ENCODE results near the gene ACTR8.

- no peak for TF ChIP-seq EZH2 (IDR thresholded peaks at IDR 0.05; ENCODE audit: insufficient read depth, poor library complexity, severe bottlenecking)
- TF ChIP-seq EZH2phosphoT487 (IDR thresholded peaks at IDR 0.05; ENCODE audit: insufficient read depth, low read depth): no peak
Measured at GRCh38 chr3:53883008-53883407, 1.1 kb upstream of the ACTR8 start.

All from GM23248 (cell line).